ENCODE measurements around the gene TYSND1.
"Not testable (repeated sequence)": the region's sequence is repeated elsewhere in the genome, so short reads cannot be mapped to it uniquely, and the experiment has no call there.

Gene TYSND1

DNA sequence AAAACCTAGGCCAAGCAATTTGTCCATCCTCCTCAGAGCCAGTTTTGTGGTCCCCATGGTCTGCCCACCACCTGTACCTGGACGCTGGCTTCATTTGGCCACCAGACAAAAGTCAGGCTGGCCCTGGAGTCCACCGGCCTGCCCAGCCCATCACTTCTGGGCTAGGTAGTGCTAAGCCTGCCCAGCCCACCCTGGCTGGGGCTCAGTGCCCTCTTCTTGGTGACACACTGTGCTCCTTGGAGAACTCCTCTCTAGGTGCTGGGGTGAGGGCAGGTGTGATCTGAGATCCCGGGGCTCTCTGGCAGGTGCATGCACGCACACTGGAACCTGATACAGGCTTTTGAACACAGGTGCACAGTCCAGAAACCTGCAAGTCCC, 15.0 kb downstream of the TYSND1 start:
- DNase-seq: no peak

DNA sequence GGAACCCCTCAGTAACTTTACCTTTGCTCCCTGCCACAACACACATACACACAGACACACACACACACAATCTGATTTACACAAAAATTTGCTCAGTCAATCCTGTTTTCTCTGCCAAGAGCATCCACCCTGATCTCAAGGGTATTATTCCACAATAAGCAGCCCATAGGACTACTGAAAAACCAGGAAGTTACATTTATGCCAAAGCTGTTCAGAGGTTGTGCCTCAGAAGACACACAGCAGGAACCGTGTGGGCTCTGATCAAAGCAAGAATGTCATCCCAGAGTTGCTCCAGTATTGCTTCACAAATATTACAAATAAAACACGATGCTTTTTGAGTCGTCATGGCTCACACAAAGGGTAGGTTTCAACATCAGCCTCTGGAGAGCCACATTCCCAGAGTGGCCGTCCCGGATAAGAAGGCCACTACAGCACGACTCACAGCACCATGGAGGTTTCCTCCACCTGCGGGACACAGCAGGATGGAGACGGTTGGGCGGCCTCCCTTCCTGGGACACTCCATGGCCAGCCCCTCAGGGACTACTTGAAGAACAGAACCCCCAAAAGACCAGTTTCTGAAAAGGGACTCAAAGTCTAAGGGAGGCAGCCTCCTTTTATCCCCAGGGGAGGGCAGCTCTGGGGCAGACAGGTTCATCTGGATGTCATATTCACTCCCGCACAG, 15.5 kb downstream of the TYSND1 start:
- DNase-seq: no peak

DNA sequence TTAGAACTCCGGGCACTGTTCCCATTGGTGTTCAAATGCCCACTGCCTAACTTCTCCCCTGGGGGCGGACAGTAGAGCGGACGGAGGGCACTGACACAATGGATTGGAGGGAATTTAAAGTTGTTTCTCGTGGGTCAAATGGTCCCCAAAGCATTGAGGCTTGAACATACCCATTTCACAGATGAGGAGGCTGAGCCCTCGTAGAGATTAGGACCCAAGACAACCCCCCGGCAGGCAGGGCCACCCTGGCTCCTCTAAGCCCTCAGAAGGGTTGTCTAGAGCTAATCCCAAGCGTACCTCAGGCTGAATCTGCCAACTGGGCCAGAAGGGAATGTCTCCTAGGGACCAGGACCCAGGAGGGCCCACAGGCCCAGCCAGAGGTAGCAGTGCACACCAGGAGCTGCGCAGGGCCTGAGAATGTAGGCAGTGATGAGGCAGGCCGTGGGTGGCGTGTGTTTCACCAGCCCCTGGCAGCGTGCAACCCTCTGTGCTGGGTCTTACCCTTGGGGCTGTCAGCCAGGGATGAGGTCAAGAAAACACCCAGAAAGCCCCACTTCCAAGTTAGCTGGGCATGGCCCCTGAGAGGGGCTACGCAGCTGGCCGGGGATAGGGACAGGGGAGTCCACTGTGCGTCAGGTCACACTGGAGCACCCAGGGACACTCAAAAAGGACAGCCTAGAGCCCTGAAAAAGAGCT, 19.7 kb downstream of the TYSND1 start:
- no peak for DNase-seq

DNA sequence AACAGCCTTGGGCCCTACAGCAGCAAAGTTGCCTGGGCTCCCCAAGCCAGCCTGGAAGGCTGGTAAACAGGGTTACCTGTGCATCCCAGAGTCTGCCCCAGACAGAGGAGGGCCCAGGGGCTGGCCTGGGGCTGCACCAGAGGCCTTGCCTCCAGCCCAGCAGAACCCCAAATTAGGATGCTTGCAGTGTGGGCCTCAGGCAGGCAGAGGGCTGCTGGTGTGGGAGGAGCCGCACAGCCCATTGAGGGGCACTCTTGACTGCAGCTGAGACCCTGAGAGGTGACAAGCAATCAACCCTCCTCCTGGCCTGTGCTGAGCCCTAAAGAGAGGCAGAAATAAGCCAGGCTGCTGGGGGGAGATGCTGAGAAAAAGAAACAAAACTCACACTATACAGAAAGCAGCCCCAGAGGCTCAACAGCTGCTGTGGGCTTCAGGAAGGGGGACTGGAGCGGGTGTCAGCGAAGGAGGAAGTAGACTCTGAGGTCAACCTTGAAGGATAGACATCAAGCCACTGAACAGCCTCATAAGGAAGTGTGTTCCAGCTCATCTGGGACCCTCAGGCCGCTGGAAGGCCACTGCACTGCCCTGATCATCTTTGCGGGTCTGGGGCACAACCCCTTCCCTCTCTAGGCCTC, 20.5 kb downstream of the TYSND1 start:
- DNase-seq: no peak

DNA sequence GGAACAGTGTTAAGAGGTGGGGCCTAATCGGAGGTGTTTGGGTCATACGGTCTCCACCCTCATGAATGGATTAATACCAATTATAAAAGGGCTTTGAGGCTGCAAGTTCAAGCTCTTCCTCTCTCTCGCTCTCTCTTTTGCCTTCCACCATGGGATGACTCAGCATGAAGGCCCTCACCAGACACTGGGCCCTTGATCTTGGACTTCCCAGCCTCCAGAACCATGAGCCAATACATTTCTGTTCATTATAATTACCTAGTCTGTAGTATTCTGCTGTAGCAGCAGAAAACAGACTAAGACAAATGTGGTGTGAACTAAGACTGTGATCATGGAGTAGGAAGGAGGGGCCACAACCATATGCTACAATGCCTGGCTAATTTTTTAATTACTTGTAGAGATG, 21.6 kb downstream of the TYSND1 start:
- DNase-seq: no peak

DNA sequence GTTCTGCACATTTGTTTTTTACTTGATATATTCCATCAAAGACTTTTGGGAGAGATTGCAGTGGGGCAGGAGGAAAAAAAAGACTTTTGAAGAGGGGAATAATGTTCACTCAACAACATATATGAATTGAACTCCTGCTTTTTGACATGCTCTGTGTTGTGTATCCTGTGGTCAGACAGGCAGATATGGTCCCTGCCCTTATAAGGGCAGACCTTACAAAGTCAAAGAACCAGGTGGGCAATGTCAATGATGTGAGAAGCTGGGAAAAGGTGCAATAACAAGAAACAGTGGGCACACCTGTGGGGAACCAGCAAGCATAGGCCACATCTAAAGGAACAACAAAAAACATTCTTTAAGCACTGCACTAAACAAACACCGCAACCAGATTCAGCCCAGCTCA, 22.1 kb downstream of the TYSND1 start:
- DNase-seq: no peak

DNA sequence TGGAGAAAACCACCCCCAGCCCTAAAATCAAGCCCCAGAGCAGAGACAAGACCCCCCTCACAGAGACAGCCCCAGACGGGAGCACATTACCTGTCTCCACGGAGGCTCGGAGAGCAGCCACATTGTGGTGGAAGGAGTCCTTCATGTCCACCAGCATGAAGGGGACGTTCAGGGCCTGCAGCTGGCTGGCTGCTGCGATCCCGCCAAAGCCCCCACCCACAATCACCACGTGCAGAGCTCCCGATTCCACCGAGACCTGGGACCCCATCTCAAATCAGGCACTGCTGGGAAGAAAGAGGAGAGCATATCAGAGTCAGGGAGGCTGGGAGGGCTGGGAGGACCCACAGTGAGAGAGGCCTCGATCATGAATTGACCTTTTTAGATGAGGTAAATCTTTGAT, 22.7 kb downstream of the TYSND1 start:
- DNase-seq: no peak

DNA sequence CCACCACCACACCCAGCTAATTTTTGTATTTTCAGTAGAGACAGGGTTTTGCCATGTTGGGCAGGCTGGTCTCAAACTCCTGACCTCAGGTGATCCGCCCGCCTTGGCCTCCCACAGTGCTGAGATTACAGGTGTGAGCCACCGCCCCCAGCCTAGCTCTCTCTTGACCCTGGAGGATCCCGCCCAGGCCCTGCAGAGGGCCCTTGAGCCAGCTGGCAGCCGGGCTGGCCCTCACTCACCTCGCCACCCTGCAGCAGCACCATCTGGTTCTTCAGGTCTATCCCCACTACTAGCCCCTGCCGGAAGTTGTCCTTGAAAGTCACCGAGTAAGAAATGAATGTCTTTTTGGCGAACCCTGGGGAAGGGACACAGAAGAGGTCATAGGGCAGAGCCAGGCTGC, 23.3 kb downstream of the TYSND1 start:
- not testable (repeated sequence) for DNase-seq

DNA sequence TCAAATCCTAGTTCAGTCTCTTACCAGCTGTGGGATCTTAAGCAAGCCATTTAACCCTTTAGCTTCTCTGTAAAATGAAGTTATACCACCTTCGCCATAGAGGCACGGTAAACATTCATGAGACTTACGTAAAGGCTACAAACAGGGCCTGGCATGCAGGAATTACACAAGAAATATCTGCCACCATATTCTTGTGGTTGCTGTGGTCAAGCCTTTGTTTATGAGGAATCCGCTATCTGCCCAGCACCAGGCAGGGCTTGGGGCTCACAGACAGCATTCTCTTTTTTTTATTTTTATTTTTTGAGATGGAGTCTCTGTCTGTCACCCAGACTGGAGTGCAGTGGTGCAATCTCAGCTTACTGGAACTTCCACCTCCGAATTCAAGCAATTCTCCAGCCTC, 23.8 kb downstream of the TYSND1 start:
- no peak for DNase-seq

DNA sequence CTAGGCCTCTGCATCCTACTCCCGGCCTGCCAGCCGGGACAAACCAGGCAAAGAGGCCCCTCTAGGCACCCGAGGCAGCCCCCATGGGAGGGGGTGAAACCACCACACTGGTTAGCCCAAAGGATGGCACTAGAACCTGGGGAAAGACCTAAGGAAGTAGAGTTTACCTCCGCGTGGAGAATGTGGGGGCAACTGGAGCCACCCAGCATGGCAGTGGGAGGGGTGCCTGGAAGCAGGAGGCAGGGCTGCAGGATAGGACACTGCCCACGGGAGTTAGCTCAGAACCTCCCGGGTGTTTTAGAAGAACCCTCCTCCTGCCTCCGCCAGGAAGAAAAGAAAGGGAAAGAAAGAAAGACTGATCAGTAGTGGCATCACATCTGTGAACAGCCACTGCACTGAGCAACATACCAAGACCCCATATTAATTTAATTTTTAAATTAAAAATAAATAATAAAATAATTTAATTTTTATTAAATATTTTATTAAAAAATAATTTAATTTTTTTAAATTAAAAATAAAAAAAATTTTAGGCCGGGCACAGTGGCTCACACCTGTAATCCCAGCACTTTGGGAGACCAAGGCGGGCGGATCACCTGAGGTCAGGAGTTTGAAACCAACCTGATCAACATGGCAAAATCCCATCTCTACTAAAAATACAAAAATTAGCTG, 25.1 kb downstream of the TYSND1 start:
- DNase-seq: no peak

DNA sequence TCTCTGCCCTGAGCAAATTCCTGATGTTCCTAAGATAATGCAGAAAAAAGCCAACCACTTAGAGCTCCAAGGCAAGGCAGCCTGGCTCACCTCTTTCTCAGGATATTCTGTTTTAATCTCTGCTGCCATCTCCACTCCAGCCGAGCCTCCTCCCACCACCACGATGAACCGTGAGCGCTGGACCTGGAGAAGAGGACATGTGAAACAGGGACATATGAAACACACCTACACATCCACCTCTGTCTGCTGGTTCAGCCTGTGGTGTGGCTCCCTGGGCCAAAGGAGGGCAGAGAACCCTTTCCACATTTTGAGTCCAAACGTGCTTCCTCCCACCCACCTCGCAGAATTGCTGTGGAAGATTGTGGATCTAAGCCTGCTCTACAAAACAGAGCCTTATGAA, 26.1 kb downstream of the TYSND1 start:
- no peak for DNase-seq

DNA sequence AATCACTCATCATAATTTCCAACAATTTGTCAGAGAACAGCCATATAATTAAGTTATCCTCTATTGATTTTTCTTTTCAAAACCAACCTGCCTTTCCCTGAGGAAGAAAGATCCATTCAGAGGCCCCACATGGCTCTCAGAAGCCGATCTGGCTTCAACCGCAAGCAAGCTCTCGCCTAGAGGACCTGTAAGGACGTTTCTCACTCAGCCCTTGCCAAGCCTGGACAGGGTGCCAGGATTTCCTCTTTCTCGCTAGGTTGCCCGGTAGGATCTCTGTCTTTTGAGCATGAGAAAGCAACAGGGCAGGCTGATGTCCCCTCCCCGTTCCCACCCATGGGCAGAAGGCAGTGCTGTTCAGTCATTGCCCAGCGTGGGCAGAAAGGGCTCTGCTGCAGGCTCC, 26.9 kb downstream of the TYSND1 start:
- no peak for DNase-seq

DNA sequence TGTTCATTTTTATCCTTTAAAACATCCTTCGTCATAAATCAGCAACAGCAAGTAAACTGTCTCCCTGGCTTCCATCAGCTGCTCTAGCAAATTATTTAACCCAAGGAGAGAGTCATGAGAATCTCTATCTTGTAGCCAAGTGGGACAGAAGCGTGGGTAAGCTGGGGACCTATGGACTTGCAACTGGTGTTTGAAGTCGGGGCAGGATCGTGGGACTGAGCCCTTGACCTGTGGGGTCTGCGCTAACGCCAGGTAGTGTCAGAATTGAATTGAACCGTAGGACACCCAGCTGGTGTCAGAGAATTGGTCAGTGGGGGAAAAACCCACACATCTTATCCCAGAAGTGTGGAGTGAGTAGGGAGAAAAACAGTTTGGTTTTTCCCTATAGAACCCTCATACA, 27.3 kb downstream of the TYSND1 start:
- no peak for DNase-seq

DNA sequence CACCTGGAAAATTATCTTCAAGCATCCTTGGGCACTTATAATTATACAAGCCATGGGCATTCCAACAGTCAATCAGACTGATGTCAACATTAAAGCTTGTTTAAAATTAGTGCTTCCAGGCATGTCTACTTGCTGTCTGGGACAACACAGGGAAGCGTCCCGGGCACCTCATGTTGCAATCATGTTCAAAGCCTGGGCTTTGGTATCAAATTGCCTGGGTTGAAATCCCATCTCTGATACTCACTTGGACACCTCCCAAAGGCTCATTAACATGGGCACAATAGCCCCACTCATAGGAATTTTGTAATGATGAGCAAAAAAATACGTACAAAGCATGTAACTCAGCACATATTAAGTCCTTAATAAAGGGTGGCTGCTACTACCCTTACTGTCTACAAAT, 28.3 kb downstream of the TYSND1 start:
- no peak for DNase-seq

DNA sequence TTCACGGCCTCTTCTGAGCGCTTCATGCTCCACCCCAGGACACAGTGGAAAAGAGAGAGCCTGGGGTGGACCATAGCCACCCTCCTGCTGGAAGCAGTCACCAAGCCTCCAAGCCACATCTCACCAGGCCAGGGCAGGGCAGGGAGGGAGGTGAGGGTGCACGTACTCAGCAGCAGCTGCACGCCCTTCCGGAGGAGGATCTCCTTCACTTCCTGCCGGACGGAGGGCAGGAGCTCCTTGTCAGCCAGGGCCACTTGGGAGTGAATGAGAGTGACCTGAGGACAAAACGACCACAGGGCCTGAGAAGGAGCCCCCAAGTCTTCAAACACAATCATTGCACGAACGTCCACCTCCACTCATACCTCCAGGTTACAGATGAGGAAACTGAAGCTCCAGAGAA, 28.9 kb downstream of the TYSND1 start:
- DNase-seq: no peak

DNA sequence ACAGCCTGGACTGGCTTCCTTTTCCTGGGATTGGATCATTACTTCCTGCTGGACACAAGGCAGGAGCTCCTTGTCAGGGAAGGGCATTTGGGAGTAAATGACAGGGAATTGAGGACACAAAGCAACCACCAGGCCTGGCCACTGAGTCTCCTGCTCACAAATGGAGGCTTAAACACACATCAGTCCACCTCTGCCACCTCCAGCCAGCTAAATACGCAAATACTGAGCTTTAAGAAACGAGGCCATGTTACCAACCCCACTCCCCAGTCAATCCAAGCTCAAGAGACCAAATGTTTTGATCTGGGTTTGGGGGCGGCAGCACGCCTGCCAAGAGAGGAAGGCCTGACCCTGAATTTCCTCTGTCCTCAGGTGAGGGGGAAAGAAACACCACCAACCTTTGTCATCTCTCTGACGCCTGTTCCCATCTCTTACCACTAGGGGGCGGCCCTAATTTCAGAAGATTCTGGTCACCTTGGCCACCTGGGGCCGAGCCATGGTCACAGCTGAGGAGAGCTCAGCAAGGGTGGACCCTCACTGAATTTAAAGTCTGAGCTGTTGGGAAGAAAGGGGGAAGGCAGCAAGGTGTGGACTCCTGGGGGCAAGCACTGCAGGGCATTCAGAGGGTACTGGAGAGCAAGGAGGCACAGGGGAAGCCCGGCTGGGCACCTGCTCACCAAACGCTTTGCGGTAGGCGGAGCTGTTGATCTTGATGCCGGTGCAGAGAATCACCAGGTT, 30.4 kb downstream of the TYSND1 start:
- DNase-seq: peak; percentile 61

DNA sequence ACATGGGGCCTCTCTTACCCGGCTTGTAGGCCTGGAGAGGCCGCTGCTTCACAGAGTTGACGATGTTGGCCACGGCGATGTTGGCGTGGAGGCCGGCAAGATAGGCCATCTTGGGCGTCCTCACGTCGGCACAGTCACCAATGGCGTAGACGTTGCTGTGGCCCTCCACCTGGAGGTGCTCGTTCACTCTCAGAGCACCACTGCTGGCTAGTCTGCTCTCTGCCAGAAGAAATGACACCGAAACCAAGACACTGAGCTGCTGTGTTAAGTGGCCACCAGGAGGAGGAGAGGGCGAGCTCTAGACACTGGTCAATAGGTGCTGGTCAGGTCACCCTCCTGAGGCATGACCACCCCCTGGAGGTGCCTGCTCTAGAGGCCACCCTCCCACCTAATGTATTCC, 31.6 kb downstream of the TYSND1 start:
- DNase-seq: no peak

DNA sequence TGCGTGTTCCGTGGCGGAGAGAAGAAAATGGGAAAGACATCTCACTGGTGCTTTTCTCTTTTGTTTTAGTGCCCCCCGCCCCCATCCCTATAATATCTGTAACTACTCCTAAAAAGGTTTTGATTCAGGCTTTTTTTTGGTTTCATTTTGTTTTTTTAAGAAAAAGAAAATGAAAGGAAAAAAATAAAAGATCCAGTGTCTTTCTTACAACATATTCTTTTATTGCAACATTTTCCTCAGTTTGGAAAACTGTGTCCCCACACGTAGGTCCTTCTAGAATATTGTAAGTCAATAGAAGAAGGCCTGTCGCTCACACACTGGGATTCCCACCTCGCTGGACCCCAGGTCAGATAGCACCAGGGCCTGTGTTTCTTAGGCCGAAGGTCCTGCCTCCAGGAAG, 34.4 kb downstream of the TYSND1 start:
- DNase-seq: no peak

DNA sequence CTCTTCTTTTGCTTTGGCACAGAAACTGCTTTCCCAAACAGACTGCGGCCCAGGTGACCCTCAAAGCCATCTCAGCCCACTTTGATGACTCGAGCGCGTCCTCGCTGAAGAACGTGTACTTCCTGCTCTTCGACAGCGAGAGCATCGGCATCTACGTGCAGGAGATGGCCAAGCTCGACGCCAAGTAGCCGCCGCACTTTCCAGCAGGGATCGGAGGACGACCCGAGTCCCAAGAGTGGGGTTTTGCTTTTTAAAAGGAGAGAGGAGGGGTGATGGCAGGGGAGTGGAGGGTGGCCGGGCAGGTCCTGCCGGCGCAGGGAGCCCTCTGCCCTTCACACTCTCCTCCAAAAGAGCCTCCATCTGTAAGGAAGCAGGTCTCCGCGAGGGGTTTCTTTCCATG, 35.0 kb downstream of the TYSND1 start:
- DNase-seq: no peak

DNA sequence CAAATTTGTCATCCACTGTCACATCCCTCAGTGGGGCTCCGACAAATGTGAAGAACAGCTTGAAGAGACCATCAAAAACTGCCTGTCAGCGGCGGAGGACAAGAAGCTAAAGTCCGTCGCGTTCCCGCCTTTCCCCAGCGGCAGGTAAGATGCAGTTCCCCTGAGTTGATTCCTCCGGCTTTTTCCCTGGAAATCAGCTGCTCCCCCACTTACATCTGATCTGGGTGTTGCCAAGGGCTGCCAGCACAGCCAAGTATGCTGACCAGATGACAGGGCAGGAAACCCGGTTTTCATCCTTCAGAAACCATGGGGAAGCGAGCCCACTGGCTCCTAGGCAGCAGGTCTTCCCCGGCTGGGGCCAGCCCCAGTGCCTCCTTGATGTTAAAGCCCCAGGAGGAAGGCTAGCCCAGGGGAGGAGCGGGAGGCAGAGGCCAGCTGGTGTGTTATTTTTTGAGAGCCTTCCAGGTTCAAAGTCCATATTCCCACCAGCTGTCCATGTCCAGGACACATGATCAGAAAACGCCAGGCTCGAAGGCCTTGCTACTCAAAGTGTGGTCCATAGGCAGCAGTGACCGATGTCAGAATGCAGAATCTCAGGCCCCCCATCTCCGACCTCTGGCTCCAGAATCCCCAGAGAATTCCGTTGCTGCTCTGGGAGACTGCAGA, 37.3 kb downstream of the TYSND1 start:
- no peak for DNase-seq

DNA sequence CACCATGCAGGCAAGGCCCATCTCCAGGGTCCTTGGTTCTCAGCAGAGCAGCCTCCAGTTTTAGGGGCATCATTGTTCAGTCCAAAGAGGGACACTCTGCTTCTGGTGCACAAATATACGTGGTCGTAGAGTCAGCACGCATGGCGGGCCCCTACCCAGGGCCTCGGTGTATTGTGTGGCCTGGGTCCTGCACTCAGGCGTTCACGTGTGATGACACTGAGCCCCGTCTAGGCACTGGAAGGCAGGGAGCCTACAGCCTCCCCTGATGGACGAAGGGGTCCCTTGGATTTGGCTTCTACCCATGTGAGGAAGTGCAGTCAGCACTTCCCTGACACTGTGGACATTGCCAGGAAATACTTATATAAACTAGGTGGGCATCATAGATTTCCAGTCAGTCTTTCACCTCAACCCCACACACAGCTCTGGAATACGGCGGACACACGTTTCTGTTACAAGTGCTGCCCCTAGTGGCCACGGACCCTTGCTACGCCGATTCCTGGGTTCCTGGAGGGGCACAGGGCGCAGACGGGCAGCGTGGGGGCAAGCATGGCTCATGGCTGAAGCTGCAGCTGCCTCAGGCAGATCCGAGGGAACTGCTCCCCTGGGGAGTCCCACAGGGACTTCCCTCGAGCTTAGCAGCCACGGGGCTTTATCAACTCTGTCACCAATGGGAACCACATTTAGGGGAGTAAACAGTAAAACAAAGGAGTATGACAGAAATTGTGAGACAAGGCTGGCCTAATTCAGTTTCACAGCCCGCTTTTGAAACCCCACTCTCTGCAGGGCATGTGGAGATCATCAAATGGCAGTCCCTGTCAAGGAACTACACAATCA, 39.3 kb downstream of the TYSND1 start:
- no peak for DNase-seq

DNA sequence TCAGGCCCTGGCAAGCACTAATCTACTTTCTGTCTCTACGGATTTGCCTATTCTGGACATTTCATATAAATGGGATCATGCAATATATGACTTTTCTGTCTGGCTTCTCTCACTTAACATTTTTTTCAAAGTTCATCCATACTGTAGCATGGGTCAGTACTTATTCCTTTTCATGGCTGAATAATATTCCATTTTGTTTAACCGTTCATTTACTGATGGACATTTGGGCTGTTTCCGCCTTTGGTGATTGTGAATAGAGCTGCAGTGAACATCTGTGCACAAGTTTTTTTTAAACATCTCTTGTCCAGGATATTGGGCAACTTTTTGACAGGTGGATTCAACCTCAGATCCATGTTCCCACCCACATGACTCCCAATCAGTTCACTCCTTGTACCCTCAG, 44.8 kb downstream of the TYSND1 start:
- no peak for DNase-seq
